AG09319 (cell line): ENCODE results near the gene PINK1.

Source experiments
- DNase-seq: peaks from one replicate; pipeline ENCODE4 v3.0.0-alpha.2; 2010; ENCODE audit warnings: low read depth; ENCODE audit errors: extremely low read depth
- CTCF ChIP-seq: IDR thresholded peaks from 2 replicates; pipeline ENCODE4 v1.5.1; 2011; ENCODE audit warnings: low read depth, mild to moderate bottlenecking, inconsistent platforms, low read length, moderate library complexity

Gene PINK1

GRCh38 chr1:20689645-20690056 lies 56.4 kb downstream of the PINK1 start:
- no peak for TF ChIP-seq CTCF
- no peak for DNase-seq

- TF ChIP-seq CTCF: no peak
Measured at GRCh38 chr1:20691872-20692271, 58.6 kb downstream of the PINK1 start.

GRCh38 chr1:20693623-20694022 lies 60.4 kb downstream of the PINK1 start:
- TF ChIP-seq CTCF: no peak
- DNase-seq: no peak

More at GRCh38 chr1:20691872-20692271, 58.6 kb downstream of the PINK1 start:
- no peak for DNase-seq

- DNase-seq: no peak
- no peak for TF ChIP-seq CTCF
Measured at GRCh38 chr1:20695515-20695914, 62.3 kb downstream of the PINK1 start.

- DNase-seq: peak; percentile 85
- peak; percentile 86 for TF ChIP-seq CTCF
Measured at GRCh38 chr1:20696397-20697333, 63.4 kb downstream of the PINK1 start.

- no peak for TF ChIP-seq CTCF
Measured at GRCh38 chr1:20697563-20697962, 64.3 kb downstream of the PINK1 start.

GRCh38 chr1:20698195-20698910 lies 65.1 kb downstream of the PINK1 start:
- DNase-seq: no peak

More at GRCh38 chr1:20697563-20697962, 64.3 kb downstream of the PINK1 start:
- DNase-seq: no peak

More at GRCh38 chr1:20698195-20698910, 65.1 kb downstream of the PINK1 start:
- no peak for TF ChIP-seq CTCF
